SK-N-MC (cell line): Measurements from ENCODE around the gene MIX23.

ENCODE experiments used
- DNase-seq: peaks from one replicate; pipeline ENCODE4 v3.0.0-alpha.2; 2011; ENCODE audit warnings: low read depth, low spot score
- H3K27ac ChIP-seq: fragments of 200-600 bp; sonication (generic); 2 replicates; pipeline ENCODE4 v1.5.1; 2016; ENCODE audit warnings: mixed run types
- H3K36me3 ChIP-seq: fragments of 200-600 bp; sonication (generic); 2 replicates; pipeline ENCODE4 v1.6.1; 2017; ENCODE audit warnings: antibody characterized with exemption, low read length, mixed read lengths; ENCODE audit not compliant: insufficient read depth
- H3K4me3 ChIP-seq: fragments of 200-600 bp; sonication (generic); 2 replicates; pipeline ENCODE4 v1.5.1; 2016
- H3K9ac ChIP-seq: fragments of 200-600 bp; sonication (generic); 2 replicates; pipeline ENCODE4 v1.8.0; 2017; ENCODE audit warnings: mixed run types, mixed read lengths; ENCODE audit not compliant: insufficient read length
- H3K9me3 ChIP-seq: fragments of 200-600 bp; sonication (generic); 2 replicates; pipeline ENCODE4 v1.6.1; 2017; ENCODE audit warnings: low read depth, mild to moderate bottlenecking, antibody characterized with exemption, low read length, moderate library complexity, mixed read lengths
- EZH2 ChIP-seq: fragments of 200-600 bp; sonication (generic); IDR thresholded peaks from one replicate; pipeline ENCODE4 v1.6.1; 2017; ENCODE audit warnings: antibody characterized with exemption
- FOXP2 ChIP-seq: optimal IDR thresholded peaks from 2 replicates; pipeline ENCODE3; 2011; ENCODE audit warnings: mild to moderate bottlenecking, moderate library complexity; ENCODE audit not compliant: insufficient read depth; ENCODE audit errors: extremely low read length, control extremely low read depth
- POLR2AphosphoS5 ChIP-seq: IDR thresholded peaks from 2 replicates; pipeline ENCODE4 v1.6.1; 2012; ENCODE audit warnings: mild to moderate bottlenecking, low read depth, low read length, borderline replicate concordance

The MIX23 gene

GRCh38 chr3:122310361-122310760 is 72.7 kb downstream of the MIX23 start:
- Histone ChIP-seq H3K4me3 (no peak overlapping the region), H3K9ac (no peak overlapping the region), H3K36me3 (no peaks in the 10 kb centered on the region), H3K9me3 (no peaks in the 10 kb centered on the region), H3K27ac (no peak overlapping the region)
- DNase-seq = no peak
- no peak for TF ChIP-seq EZH2
- TF ChIP-seq FOXP2 = no peak
- TF ChIP-seq POLR2AphosphoS5 = no peak
